Hematopoietic multipotent progenitor cell treated with erythropoietin and hydrocortisone succinate and interleukin-3 and kit ligand, for 15 days (in vitro differentiated cells): Measurements from ENCODE around the gene PARN.
"Not testable (repeated sequence)": the region's sequence is repeated elsewhere in the genome, so short reads cannot be mapped to it uniquely, and the experiment has no call there.

Source experiments
- DNase-seq: peaks from one replicate; pipeline ENCODE4 v3.0.0-alpha.2; 2015; ENCODE audit warnings: low spot score

PARN gene

GRCh38 chr16:14632693-14633569 is 2.9 kb upstream of the PARN start, which contains the start of gene BFAR:
Gene BFAR (plus strand): TSS chr16:14632951. CDS start chr16:14644347, 11,396 bp downstream.
- peak; percentile 89 for DNase-seq

DNA sequence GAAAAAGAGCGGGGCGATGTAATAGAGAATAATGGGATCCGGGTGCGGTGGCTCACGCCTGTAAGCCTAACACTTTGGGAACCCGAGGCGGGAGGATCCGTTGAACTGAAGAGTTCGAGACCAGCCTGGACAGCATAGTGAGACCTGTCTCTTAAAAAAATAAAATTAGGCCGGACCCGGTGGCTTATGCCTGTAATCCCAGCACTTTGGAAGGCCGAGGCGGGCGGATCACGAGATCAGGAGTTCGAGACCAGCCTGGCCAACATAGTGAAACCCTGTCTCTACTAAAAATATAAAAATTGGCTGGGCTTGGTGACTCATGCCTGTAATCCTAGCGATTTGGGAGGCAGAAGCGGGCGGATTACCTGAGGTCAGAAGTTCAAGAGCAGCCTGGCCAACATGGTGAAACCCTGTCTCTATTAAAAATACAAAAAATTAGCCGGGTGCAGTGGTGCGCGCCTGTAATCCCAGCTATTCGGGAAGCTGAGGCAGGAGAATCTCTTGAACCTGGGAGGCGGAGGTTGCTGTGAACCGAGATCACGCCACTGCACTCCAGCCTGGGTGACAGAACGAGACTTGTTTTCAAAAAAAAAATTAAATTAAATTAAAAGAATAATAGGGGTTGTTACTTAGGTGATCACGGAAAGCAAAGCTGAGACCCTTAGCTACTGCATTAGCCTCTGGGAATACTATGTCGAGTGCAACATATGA is 715 bp upstream of the PARN start:
- not testable (repeated sequence) for DNase-seq

DNA sequence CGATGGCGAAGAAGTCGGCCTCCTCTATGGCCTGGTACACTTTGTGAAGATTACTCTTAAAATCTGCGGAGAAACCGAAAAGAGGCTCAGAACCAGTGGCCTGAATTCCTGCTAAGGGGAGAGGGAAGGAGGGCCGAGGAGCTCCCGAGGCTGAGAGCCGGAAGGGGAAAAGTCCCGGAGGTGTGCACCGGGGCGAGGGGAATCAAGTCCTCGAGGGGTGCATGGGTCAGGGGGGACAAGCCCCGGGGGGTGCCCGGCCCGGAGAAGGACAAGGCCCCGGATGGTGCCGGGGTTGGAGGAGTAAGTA is 495 bp downstream of the PARN start:
- no peak for DNase-seq

DNA sequence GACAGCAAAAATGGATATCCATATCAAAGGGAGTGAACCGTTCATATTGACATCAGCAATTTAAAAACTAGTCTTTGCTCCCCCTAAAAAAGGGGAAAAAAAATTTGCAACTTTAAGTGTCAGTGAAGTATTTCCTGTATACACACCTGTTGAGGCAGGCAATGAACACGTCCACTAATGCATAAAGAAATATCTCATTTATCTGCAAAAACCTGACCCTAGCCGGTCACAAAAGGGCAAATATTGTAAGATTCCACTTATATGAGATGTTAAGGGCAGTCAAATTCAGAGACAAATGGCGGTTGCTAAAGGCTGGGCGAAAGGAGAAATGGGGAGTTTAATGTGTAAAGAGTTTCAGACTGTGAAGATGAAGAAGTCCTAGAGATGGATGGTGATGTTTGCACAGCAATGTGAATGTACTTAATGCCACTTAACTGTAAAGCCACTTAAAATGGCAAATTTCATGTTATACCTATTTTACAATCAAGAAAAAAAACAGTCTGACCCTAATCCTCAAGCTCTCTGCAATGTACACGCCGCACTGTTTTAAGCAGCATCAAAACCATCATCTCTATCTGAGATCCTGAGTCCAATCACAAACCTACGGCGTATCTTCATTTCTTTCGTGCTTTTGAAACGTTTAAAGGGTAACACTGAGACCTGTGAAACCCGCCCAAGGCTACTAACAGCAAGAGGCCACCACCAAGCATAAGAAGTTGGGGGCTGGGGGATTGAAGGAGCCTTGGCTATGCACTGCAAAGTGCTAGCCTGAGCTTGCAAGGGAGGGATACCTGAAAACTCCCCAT is 1.1 kb downstream of the PARN start:
- peak; percentile 25 for DNase-seq

GRCh38 chr16:14627078-14627477 is 3.0 kb downstream of the PARN start:
- no peak for DNase-seq

DNA sequence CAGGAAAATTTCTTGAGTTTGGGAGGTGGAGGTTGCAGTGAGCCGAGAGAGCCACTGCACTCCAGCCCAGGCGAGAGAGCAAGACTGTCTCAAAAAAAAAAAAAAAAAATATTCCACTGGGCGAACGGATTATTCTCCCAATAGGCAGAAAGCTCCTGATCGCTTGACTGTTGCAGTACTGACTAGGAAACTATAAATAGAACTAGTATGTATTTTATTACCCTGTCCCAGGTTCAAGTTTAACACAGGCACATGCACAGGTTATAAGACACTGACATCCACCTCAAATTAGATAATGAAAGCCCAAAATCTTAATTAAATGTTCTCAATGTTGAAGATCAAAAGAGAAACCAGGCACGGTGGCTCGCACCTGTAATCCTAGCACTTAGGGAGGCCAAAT is 11.5 kb downstream of the PARN start:
- no peak for DNase-seq

GRCh38 chr16:14616280-14616679 is 13.8 kb downstream of the PARN start:
- DNase-seq: no peak

- DNase-seq: no peak
Observed at GRCh38 chr16:14613991-14614390, 16.1 kb downstream of the PARN start.

DNA sequence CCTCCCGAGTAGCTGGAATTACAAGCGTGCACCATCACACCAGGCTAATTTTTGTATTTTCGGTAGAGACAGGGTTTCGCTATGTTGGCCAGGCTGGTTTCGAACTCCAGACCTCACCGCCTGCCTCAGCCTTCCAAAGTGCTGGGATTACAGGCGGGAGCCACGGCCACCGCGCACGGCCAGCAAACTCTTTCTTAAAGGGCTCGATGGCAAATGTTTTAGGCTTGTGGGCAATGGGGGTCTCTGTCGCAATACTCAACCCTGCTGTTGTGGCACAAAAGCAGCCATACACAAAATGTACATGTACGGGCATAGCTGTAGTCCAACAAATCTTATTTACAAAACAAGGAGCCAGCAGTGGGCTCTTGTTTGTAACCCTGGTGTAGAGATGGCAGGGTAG is 18.4 kb downstream of the PARN start:
- no peak for DNase-seq

DNA sequence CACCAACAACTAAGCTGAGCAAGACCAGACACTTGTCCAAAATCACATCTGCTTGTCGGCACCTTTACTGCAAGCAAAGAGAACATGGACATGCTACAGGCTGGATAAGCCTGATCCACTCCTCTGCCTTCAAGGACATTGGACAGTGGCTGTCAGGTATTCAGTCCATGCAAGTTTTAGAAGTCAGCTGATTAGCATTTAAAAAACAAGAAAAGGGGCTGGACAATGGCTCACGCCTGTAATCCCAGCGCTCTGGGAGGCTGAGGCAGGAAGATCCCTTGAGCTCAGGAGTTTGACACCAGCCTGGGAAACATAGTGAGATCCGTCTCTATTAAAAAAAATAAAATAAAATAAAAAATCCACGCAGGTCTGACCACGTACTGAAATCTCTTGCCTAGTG is 20.3 kb downstream of the PARN start:
- no peak for DNase-seq

GRCh38 chr16:14608604-14609003 is 21.5 kb downstream of the PARN start:
- no peak for DNase-seq

DNA sequence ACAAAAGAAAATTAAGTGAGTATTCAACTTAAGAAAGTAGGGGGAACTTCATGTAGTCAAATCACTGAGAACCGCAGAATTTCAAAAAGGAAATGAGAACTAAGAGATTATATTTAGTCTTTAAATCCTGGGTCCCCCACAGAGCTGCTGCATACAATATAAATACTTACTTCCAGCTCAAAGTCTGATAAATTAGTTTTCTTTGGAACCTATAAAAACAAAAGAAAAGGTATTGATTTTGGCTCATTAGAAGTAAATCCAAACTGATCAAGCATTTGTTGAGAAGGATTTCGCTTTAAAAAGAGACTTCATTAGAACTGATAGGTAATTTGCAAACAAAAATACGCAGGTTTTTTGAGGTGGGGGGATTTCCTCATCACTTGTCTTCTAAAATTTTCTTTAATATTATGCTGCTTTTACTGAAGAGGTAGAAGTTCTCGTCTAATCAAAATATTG is 21.9 kb downstream of the PARN start:
- DNase-seq: no peak

- DNase-seq: no peak
Observed at GRCh38 chr16:14606102-14606501, 24.0 kb downstream of the PARN start.

GRCh38 chr16:14602443-14602963 is 27.6 kb downstream of the PARN start:
- DNase-seq: no peak

- peak; percentile 32 for DNase-seq
Observed at GRCh38 chr16:14600164-14600563, 29.9 kb downstream of the PARN start.

DNA sequence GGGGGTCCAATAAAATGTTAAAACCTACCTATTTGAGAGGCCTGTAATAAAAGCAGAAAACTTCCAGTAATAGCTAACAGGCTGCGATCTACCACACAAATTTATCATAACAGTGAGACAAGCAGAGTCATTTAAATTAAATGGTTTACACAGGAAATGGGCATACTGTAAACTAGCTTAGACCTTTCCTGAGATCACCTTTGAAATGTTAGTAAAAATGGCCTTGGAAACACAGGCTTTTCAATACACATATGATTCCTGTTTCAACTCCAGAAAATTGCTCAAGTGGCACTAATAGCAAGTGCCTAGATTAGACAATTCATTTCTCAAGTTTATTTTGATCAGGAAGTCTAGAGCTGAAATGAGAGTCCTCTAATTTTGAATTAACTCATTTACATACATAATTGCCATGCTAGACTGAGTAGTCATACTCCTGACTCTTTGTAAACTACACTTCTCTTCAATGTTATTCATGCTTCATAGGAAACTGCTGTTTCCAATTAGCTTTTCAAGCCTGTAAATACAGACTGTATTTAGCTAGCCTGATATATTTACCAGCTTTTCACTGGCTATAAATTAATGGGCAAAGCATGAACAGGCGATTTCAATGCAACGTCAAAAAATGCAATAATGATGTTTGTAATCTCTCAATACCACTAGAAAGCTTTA is 43.3 kb downstream of the PARN start:
- DNase-seq: no peak

GRCh38 chr16:14585287-14585686 is 44.8 kb downstream of the PARN start:
- no peak for DNase-seq

GRCh38 chr16:14580926-14581325 is 49.1 kb downstream of the PARN start:
- DNase-seq: not testable (repeated sequence)

GRCh38 chr16:14579266-14579665 is 50.8 kb downstream of the PARN start:
- DNase-seq: no peak

- DNase-seq: no peak
Observed at GRCh38 chr16:14576532-14576931, 53.5 kb downstream of the PARN start.

DNA sequence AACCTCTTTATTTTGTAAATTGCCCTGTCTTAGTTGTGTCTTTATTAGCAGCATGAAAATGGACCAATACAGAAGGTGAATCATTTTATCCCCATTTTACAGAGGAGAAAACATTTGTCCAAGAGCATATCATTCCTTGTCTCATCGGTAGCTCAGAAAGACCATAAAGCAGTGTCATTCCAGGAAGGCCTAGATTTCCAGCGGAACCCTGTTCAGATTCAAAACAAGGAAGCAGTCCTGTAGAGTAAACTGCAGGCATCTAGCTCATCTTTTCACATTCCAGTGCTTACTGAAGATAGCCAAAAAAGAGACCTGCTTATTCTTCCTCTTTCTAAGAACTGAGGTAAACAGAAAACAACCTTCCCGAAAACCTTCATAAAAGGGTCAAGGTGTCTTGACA is 54.0 kb downstream of the PARN start:
- no peak for DNase-seq
